ENCODE results near the gene TMEM97. TPM values are rescaled to one million over a fixed set of nuclear protein-coding genes. Genes with fewer than 3 reads are reported as not detected.

Gene TMEM97
- total RNA-seq, 1 donor from 2014 or later, result 60.5 TPM

DNA sequence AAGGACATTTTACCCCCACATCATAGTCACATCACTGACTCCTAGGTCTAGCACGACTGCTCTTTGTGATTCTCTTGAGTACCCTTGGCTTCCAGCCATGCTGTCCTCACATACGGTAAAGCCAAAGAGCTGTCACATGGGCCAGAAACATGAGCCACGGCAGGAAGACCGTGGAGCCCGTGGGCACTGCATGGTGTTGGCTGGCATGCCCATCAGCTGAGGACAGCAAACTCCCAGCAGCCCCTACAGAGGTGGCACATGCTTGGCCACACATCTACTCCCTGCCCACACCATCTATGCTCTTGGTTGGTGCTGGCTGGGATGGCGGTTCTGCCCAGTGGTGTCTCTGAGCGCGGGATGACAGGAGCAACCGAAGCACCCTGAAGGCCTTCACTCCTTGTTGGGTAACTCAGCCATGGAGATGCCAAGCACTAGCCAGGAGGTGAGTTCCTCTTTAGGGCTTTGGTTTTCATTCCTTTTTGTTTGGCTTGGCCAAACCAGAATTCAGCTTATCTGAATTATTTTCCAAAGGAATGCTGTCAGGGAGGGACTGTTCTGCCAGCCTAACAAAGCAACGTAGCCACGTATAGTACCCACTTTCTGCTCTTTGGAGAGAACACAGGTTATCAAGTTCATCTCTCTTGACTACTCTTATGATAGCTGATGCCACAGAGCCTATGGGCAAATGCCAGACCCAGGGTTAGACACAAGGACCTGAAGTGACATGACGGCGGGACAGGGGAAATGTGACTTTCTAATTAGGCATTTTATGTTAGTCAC, 26.6 kb downstream of the TMEM97 start:
- Mint-ChIP-seq H3K36me3 (ENCODE audit: unreplicated experiment) (peaks cover 34% of the 10 kb centered on the region), H3K4me1 (ENCODE audit: unreplicated experiment) (peaks cover 21% of the 10 kb centered on the region), H3K27ac (ENCODE audit: unreplicated experiment) (peak overlapping the region; percentile 82), H3K27me3 (ENCODE audit: unreplicated experiment) (no peaks in the 10 kb centered on the region), H3K4me3 (ENCODE audit: unreplicated experiment) (no peak overlapping the region), H3K9me3 (ENCODE audit: unreplicated experiment) (no peaks in the 10 kb centered on the region)
- TF ChIP-seq, protein P1, sequence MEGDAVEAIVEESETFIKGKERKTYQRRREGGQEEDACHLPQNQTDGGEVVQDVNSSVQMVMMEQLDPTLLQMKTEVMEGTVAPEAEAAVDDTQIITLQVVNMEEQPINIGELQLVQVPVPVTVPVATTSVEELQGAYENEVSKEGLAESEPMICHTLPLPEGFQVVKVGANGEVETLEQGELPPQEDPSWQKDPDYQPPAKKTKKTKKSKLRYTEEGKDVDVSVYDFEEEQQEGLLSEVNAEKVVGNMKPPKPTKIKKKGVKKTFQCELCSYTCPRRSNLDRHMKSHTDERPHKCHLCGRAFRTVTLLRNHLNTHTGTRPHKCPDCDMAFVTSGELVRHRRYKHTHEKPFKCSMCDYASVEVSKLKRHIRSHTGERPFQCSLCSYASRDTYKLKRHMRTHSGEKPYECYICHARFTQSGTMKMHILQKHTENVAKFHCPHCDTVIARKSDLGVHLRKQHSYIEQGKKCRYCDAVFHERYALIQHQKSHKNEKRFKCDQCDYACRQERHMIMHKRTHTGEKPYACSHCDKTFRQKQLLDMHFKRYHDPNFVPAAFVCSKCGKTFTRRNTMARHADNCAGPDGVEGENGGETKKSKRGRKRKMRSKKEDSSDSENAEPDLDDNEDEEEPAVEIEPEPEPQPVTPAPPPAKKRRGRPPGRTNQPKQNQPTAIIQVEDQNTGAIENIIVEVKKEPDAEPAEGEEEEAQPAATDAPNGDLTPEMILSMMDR (IDR thresholded peaks at IDR 0.05), result no peak
- DNase-seq (ENCODE audit: extremely low spot score, unreplicated experiment), result no peak

DNA sequence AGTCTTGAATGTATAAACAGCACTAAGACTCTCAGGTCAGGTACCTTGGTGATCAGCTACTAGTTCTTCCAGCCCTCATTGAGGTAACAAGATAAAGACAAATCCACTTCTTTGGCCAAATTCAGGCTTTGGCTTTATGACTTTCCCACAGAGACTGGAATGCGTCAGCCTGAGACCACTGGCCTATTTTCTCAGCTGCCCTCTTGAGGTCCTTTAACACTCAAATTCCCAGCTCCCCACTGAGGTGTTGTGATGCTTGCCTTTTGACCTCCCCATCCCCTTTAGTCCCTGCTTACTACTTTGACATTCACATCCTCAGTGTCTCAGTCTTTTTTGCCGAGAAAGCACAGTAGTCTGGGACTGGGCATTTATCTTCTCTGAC, 27.2 kb downstream of the TMEM97 start:
- no peak for DNase-seq (ENCODE audit: extremely low spot score, unreplicated experiment)
- H3K4me3 Mint-ChIP-seq (ENCODE audit: unreplicated experiment), result no peak overlapping the region
- peak overlapping the region; percentile 82 for H3K27ac Mint-ChIP-seq (ENCODE audit: unreplicated experiment)
- no peaks in the 10 kb centered on the region for H3K27me3 Mint-ChIP-seq (ENCODE audit: unreplicated experiment)
- TF ChIP-seq, protein P1 (IDR thresholded peaks at IDR 0.05), result no peak
- H3K4me1 Mint-ChIP-seq (ENCODE audit: unreplicated experiment), result peaks cover 21% of the 10 kb centered on the region
- H3K36me3 Mint-ChIP-seq (ENCODE audit: unreplicated experiment), result peaks cover 34% of the 10 kb centered on the region
- H3K9me3 Mint-ChIP-seq (ENCODE audit: unreplicated experiment), result no peaks in the 10 kb centered on the region

DNA sequence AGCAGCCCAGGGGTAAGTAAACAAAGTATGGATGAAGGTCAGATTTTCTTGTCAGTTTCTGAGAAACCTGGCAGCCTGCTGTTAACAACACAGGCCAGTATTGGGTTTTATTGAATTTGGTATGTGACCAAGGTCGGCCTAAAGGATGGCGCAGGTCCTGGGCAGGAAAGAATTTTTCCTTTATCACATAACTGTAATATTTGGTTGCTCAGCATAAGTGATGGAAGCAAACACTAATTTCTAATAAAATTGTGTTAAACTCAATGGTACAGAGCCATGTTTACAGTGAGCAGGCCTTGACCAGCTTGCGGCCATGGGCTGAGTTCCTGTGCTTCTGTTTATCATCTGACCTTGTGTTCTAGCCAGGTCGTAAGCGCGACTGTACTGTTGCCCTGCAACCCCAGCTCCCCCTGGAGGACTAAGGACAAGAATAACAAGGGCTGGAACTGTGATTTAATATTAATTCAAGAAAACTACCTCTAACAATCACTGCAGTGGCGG, 27.8 kb downstream of the TMEM97 start:
- Mint-ChIP-seq H3K27ac (ENCODE audit: unreplicated experiment) (peak overlapping the region; percentile 82), H3K36me3 (ENCODE audit: unreplicated experiment) (peaks cover 40% of the 10 kb centered on the region), H3K27me3 (ENCODE audit: unreplicated experiment) (no peaks in the 10 kb centered on the region), H3K9me3 (ENCODE audit: unreplicated experiment) (no peaks in the 10 kb centered on the region), H3K4me3 (ENCODE audit: unreplicated experiment) (no peak overlapping the region), H3K4me1 (ENCODE audit: unreplicated experiment) (peaks cover 21% of the 10 kb centered on the region)
- DNase-seq (ENCODE audit: extremely low spot score, unreplicated experiment), result no peak
- TF ChIP-seq, protein P1 (IDR thresholded peaks at IDR 0.05), result peak; percentile 37

DNA sequence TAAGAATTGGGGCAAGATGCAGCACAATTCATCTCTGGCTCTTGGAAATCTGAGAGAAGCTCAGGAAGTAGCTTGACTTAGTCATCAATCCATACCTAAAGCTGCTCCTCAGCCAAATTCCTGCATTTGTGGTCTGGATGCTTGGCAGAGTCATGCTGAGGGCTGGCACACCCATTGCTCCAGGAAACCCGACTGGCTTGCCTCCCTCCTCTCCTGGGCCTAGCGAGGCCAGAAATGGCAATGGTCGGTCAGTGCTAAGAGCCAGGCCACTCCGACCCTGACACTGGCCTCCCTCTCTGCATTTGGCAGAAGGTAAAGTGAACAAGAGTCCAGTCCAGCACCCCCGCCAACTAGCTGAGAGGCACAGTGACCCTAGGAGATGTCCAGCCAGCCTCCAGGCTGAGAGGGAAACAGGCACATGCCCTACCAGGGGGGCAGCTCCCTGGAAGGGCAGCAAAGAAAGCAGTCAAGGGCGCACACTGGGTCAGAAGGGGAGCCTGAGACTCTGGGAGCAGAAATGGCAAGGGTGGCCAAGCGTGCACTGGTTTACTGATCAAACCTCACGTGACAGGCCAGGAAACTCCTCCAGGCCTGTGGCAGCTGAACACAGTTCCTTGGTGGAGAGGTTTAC, 28.4 kb downstream of the TMEM97 start:
- no peaks in the 10 kb centered on the region for H3K27me3 Mint-ChIP-seq (ENCODE audit: unreplicated experiment)
- H3K27ac Mint-ChIP-seq (ENCODE audit: unreplicated experiment), result peak overlapping the region; percentile 82
- no peak for DNase-seq (ENCODE audit: extremely low spot score, unreplicated experiment)
- no peaks in the 10 kb centered on the region for H3K9me3 Mint-ChIP-seq (ENCODE audit: unreplicated experiment)
- H3K4me1 Mint-ChIP-seq (ENCODE audit: unreplicated experiment), result peaks cover 21% of the 10 kb centered on the region
- H3K4me3 Mint-ChIP-seq (ENCODE audit: unreplicated experiment), result no peak overlapping the region
- TF ChIP-seq, protein P1 (IDR thresholded peaks at IDR 0.05), result no peak
- peaks cover 37% of the 10 kb centered on the region for H3K36me3 Mint-ChIP-seq (ENCODE audit: unreplicated experiment)

DNA sequence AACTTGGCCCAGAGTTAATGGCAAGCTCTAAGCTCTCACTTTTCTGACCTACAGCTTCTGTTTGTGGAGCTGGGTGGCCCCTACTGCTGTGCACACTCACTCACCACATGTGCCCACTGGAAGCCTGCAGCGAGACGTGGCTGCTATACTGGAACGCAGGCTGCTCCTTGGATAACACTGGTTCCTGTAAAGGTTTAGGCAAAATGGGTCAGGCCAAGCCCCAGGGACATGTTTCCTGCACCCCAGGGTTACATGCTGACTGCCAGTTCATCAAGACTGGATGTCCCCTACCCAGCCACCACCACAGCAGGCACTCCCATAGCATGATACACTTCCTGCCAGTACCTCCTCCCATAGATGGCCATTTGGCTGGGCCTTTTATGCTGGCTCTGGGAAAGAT, 30.0 kb downstream of the TMEM97 start:
- H3K4me1 Mint-ChIP-seq (ENCODE audit: unreplicated experiment), result peaks cover 21% of the 10 kb centered on the region
- no peaks in the 10 kb centered on the region for H3K9me3 Mint-ChIP-seq (ENCODE audit: unreplicated experiment)
- H3K27me3 Mint-ChIP-seq (ENCODE audit: unreplicated experiment), result no peaks in the 10 kb centered on the region
- peaks cover 41% of the 10 kb centered on the region for H3K36me3 Mint-ChIP-seq (ENCODE audit: unreplicated experiment)
- no peak for DNase-seq (ENCODE audit: extremely low spot score, unreplicated experiment)
- TF ChIP-seq, protein P1 (IDR thresholded peaks at IDR 0.05), result no peak
- no peak overlapping the region for H3K4me3 Mint-ChIP-seq (ENCODE audit: unreplicated experiment)
- H3K27ac Mint-ChIP-seq (ENCODE audit: unreplicated experiment), result no peak overlapping the region
